IMR-90 (cell line): ENCODE data around the gene RCBTB2. TPM values are rescaled to one million over a fixed set of nuclear protein-coding genes. Genes with fewer than 3 reads are reported as not detected.

Experiments used
- ATAC-seq: fragments of 200-7000 bp; cut with Tn5 transposase; 2 replicates; pipeline ENCODE4 v1.9.1; 2020; ENCODE audit warnings: low read depth, mild to moderate bottlenecking, moderate library complexity
- BruUV-seq: library from RNA; stranded (reverse); fragments of 400-500 nt; replicated peaks from 2 replicates; lab custom pipeline; 2021; lab: Mats Ljungman, UMichigan
- CTCF ChIA-PET: fragments of 300-600 bp; formaldehyde crosslinking; extraction: SDS; loops from one replicate; lab custom pipeline; 2021; ENCODE audit warnings: antibody characterized with exemption; lab: Yijun Ruan, JAX
- POLR2A ChIA-PET: fragments of 300-600 bp; sonication (Branson Sonifier 250); formaldehyde crosslinking; loops from one replicate; lab custom pipeline; 2022; ENCODE audit warnings: antibody characterized with exemption; ENCODE audit not compliant: unreplicated experiment; lab: Charles Lee
- DNase-seq: peaks from one replicate; pipeline ENCODE4 v3.0.0; 2013
- H2AFZ ChIP-seq: replicated peaks from 2 replicates; pipeline ENCODE3; 2013; ENCODE audit warnings: low read length, mild to moderate bottlenecking; ENCODE audit not compliant: poor library complexity
- H2AK5ac ChIP-seq: 2 replicates; pipeline ENCODE4 v1.6.1; 2013; ENCODE audit warnings: low read depth, low read length, inconsistent platforms
- H2AK9ac ChIP-seq: replicated peaks from 2 replicates; pipeline ENCODE3; 2013; ENCODE audit warnings: mild to moderate bottlenecking, low read depth, low read length, moderate library complexity; ENCODE audit not compliant: poor library complexity
- H2BK120ac ChIP-seq: 2 replicates; pipeline ENCODE4 v1.6.1; 2013; ENCODE audit warnings: low read depth, low read length, inconsistent platforms
- H2BK15ac ChIP-seq: 3 replicates; pipeline ENCODE4 v1.6.1; 2013; ENCODE audit warnings: low read depth, low read length, inconsistent platforms
- H2BK20ac ChIP-seq: 2 replicates; pipeline ENCODE4 v1.6.1; 2013; ENCODE audit warnings: low read depth, mild to moderate bottlenecking, inconsistent platforms, low read length, moderate library complexity
- H2BK5ac ChIP-seq: 2 replicates; pipeline ENCODE4 v1.6.1; 2013; ENCODE audit warnings: mild to moderate bottlenecking, low read depth, low read length, inconsistent platforms; ENCODE audit not compliant: poor library complexity, severe bottlenecking
- H3K14ac ChIP-seq: replicated peaks from 2 replicates; pipeline ENCODE4 v1.6.1; 2013; ENCODE audit warnings: low read depth, low read length, inconsistent platforms
- H3K18ac ChIP-seq: 2 replicates; pipeline ENCODE4 v1.6.1; 2013; ENCODE audit warnings: low read depth, low read length, control low read depth
- H3K23ac ChIP-seq: 2 replicates; pipeline ENCODE4 v1.6.1; 2013; ENCODE audit warnings: low read depth, low read length, inconsistent platforms
- H3K27ac ChIP-seq: 2 replicates; pipeline ENCODE4 v1.5.1; 2013; ENCODE audit warnings: mild to moderate bottlenecking, control low read depth, low read length; ENCODE audit not compliant: insufficient read depth
- H3K27me3 ChIP-seq: 2 replicates; pipeline ENCODE4 v1.6.1; 2013; ENCODE audit warnings: low read length; ENCODE audit not compliant: control insufficient read depth, insufficient read depth
- H3K36me3 ChIP-seq: 2 replicates; pipeline ENCODE4 v1.6.1; 2013; ENCODE audit warnings: low read length, mixed read lengths; ENCODE audit not compliant: control insufficient read depth, insufficient read depth
- H3K4ac ChIP-seq: 2 replicates; pipeline ENCODE4 v1.6.1; 2013; ENCODE audit warnings: low read depth, low read length, inconsistent platforms
- H3K4me1 ChIP-seq: 2 replicates; pipeline ENCODE4 v1.6.1; 2013; ENCODE audit warnings: low read length, mixed read lengths; ENCODE audit not compliant: control insufficient read depth, insufficient read depth
- H3K4me2 ChIP-seq: 2 replicates; pipeline ENCODE4 v1.6.1; 2013; ENCODE audit warnings: low read depth, mild to moderate bottlenecking, control low read depth, low read length, moderate library complexity
- H3K4me3 ChIP-seq: 2 replicates; pipeline ENCODE4 v1.5.1; 2013; ENCODE audit warnings: low read depth, mild to moderate bottlenecking, control low read depth, low read length, moderate library complexity; ENCODE audit not compliant: insufficient read depth
- H3K56ac ChIP-seq: 2 replicates; pipeline ENCODE4 v1.6.1; 2013; ENCODE audit warnings: low read length, inconsistent platforms; ENCODE audit not compliant: insufficient read depth; ENCODE audit errors: extremely low read depth
- H3K79me1 ChIP-seq, 2 experiments: 2 replicates each; pipeline ENCODE4 v1.6.1; 2013; ENCODE audit warnings: low read length in 2 of 2, inconsistent platforms in 1 of 2, low read depth in 1 of 2
- H3K9ac ChIP-seq: 2 replicates; pipeline ENCODE4 v1.6.1; 2013; ENCODE audit warnings: low read depth, low read length, control low read depth
- H3K9me1 ChIP-seq: 2 replicates; pipeline ENCODE4 v1.6.1; 2013; ENCODE audit warnings: low read length, inconsistent platforms; ENCODE audit not compliant: insufficient read depth
- H3K9me3 ChIP-seq: 2 replicates; pipeline ENCODE4 v1.6.1; 2013; ENCODE audit warnings: low read length; ENCODE audit not compliant: control insufficient read depth, insufficient read depth
- H4K20me1 ChIP-seq: 2 replicates; pipeline ENCODE4 v1.6.1; 2013; ENCODE audit warnings: low read length, inconsistent platforms; ENCODE audit not compliant: insufficient read depth
- H4K5ac ChIP-seq: 2 replicates; pipeline ENCODE4 v1.6.1; 2013; ENCODE audit warnings: mild to moderate bottlenecking, low read depth, low read length, control low read depth
- H4K8ac ChIP-seq, 2 experiments: 2 replicates each; pipeline ENCODE4 v1.6.1; 2013; ENCODE audit warnings: low read depth in 2 of 2, low read length in 2 of 2, control low read depth in 1 of 2, inconsistent platforms in 1 of 2
- H4K91ac ChIP-seq: 2 replicates; pipeline ENCODE4 v1.6.1; 2013; ENCODE audit warnings: low read depth, low read length, inconsistent platforms; ENCODE audit not compliant: insufficient read depth
- CTCF ChIP-seq: conservative IDR thresholded peaks from 2 replicates; pipeline ENCODE4 v1.5.1; 2012; ENCODE audit warnings: mild to moderate bottlenecking, low read depth, low read length, improper control_type of control experiment
- ELK1 ChIP-seq: fragments of 150-350 bp; IDR thresholded peaks from 2 replicates; pipeline ENCODE4 v1.6.1; 2016; ENCODE audit warnings: low read depth, mild to moderate bottlenecking, low read length, moderate library complexity, borderline replicate concordance
- MAFK ChIP-seq: IDR thresholded peaks from 2 replicates; pipeline ENCODE4 v1.6.1; 2012; ENCODE audit warnings: low read depth, low read length, improper control_type of control experiment
- MXI1 ChIP-seq: IDR thresholded peaks from 2 replicates; pipeline ENCODE4 v1.6.1; 2012; ENCODE audit warnings: low read depth, mild to moderate bottlenecking, low read length, moderate library complexity, borderline replicate concordance
- RAD21 ChIP-seq: IDR thresholded peaks from 2 replicates; pipeline ENCODE4 v1.6.1; 2012; ENCODE audit warnings: low read length, improper control_type of control experiment
- RFX5 ChIP-seq: IDR thresholded peaks from 2 replicates; pipeline ENCODE4 v1.8.0; 2012; ENCODE audit warnings: low read depth, mild to moderate bottlenecking, low read length, moderate library complexity
- USF2 ChIP-seq: fragments of 150-350 bp; IDR thresholded peaks from 2 replicates; pipeline ENCODE4 v1.6.1; 2017; ENCODE audit warnings: mild to moderate bottlenecking, antibody characterized with exemption, low read length, low read depth
- WGBS, 2 experiments: methylation state at CpG; one replicate each; pipeline versions ENCODE4 v1.1.5 to v1.1.7; 2013; ENCODE audit warnings: missing lambda C conversion rate in 2 of 2; ENCODE audit not compliant: insufficient read length in 1 of 2; ENCODE audit errors: extremely low coverage in 2 of 2; 5-methylcytosine and 5-hydroxymethylcytosine counted together
- dilution Hi-C: fragments of 300-500 bp; cut with HindIII; formaldehyde crosslinking; loops from one replicate; pipeline ENCODE4 v1.14.3; 2018; ENCODE audit warnings: low sequenced_read_pairs; ENCODE audit not compliant: unreplicated experiment
- in situ Hi-C: fragments of 300-500 bp; cut with MboI; formaldehyde crosslinking; loops from 3 replicates; pipeline ENCODE4 v1.14.3; 2019; ENCODE audit warnings: low sequenced_read_pairs, inconsistent platforms, mixed read lengths
- intact Hi-C: fragments of 100-400 bp; cut with micrococcal nuclease; formaldehyde crosslinking; loops from 2 replicates; pipeline ENCODE4 v1.10.0; 2022
- polyA plus RNA-seq, 3 experiments: library from polyadenylated mRNA; depleted of rRNA; stranded (reverse); fragments of >200 nt; gene quantifications; 2 replicates each; pipeline ENCODE4 v1.2.3, GENCODE V29; 2012; ENCODE audit warnings: low replicate concordance in 1 of 3
- total RNA-seq: library from RNA; depleted of rRNA; stranded (reverse); fragments of >200 nt; gene quantifications from 2 replicates; pipeline ENCODE4 v1.2.3, GENCODE V29; 2012

RCBTB2 gene
- total and polyA plus RNA-seq, 2 of the 4 experiments (the other 2 are of a cell fraction), result 4.0 to 5.2 TPM

GRCh38 chr13:48527955-48528354, 4.9 kb downstream of the RCBTB2 start:
- no CpG with 5 or more reads among the region's 2 CpGs for WGBS, 2 experiments
- no peaks in the 10 kb centered on the region for H3K27me3 ChIP-seq
- no peaks in the 10 kb centered on the region for H3K36me3 ChIP-seq
- no peak overlapping the region for H3K18ac ChIP-seq
- intact Hi-C loops (no loop called here), dilution Hi-C loops (no loop called here), in situ Hi-C loops (no loop called here)
- H4K5ac ChIP-seq, result no peak overlapping the region
- H3K9ac ChIP-seq, result no peak overlapping the region
- CTCF ChIA-PET, result interaction anchor here (1.2 kb wide), 1 partner anchor 15 kb away, joined by 3 read pairs; no protein-coding TSS in a partner anchor
- peaks cover 8 to 13% of the 10 kb centered on the region in 2 experiments for H3K79me1 ChIP-seq
- H3K9me1 ChIP-seq, result peaks cover 2% of the 10 kb centered on the region; the same call in 1 of the 2 replicates
- no peak for DNase-seq
- no peak overlapping the region for H2BK5ac ChIP-seq
- no peak overlapping the region for H2BK120ac ChIP-seq
- no TSS peak for BruUV-seq
- no peak overlapping the region for H4K91ac ChIP-seq
- no peak overlapping the region for H2AK5ac ChIP-seq
- no peaks in the 10 kb centered on the region for H4K20me1 ChIP-seq
- H3K9me3 ChIP-seq, result no peaks in the 10 kb centered on the region
- H3K27ac ChIP-seq, result no peak overlapping the region
- ATAC-seq, result no peak
- H3K4me2 ChIP-seq, result no peak overlapping the region
- H2AFZ ChIP-seq, result no peak overlapping the region
- H3K4me1 ChIP-seq, result peaks cover 2% of the 10 kb centered on the region
- H2BK15ac ChIP-seq, result no peak overlapping the region
- TF ChIP-seq MXI1 (no peak), MAFK (no peak), RAD21 (no peak), ELK1 (no peak), USF2 (no peak), RFX5 (no peak), CTCF (no peak)
- H2AK9ac ChIP-seq, result no peak overlapping the region
- H3K56ac ChIP-seq, result no peak overlapping the region
- no peak overlapping the region for H4K8ac ChIP-seq
- H2BK20ac ChIP-seq, result no peak overlapping the region
- no peak overlapping the region for H3K23ac ChIP-seq
- POLR2A ChIA-PET, result no interaction called here
- no peak overlapping the region for H3K4ac ChIP-seq
- no peak overlapping the region for H3K14ac ChIP-seq
- H3K4me3 ChIP-seq, result no peak overlapping the region
